Lower lobe of right lung (tissue), 2 donors: ENCODE results near the gene MICU2. TPM values are rescaled to one million over a fixed set of nuclear protein-coding genes. Genes with fewer than 3 reads are reported as not detected.

Source experiments
- ATAC-seq, 2 donors: fragments of 200-7000 bp; cut with Tn5 transposase; one replicate each; pipeline ENCODE4 v1.9.1; 2020 to 2022; ENCODE audit warnings: mild to moderate bottlenecking in 2 of 2, moderate library complexity in 2 of 2
- DNase-seq: peaks from one replicate; pipeline ENCODE4 v3.0.0-alpha.2; 2020
- H3K27ac ChIP-seq: fragments of 200-600 bp; one replicate; pipeline ENCODE4 v1.8.0; 2022
- H3K27me3 ChIP-seq: fragments of 200-600 bp; one replicate; pipeline ENCODE4 v1.8.0; 2022; ENCODE audit warnings: low read depth
- H3K36me3 ChIP-seq: fragments of 200-600 bp; one replicate; pipeline ENCODE4 v1.8.0; 2022; ENCODE audit warnings: mild to moderate bottlenecking
- H3K4me1 ChIP-seq: fragments of 200-600 bp; one replicate; pipeline ENCODE4 v1.8.0; 2022
- H3K4me3 ChIP-seq: fragments of 200-600 bp; one replicate; pipeline ENCODE4 v1.8.0; 2022; ENCODE audit warnings: mild to moderate bottlenecking
- H3K9me3 ChIP-seq: fragments of 200-600 bp; one replicate; pipeline ENCODE4 v1.8.0; 2022
- CTCF ChIP-seq: fragments of 200-600 bp; IDR thresholded peaks from one replicate; pipeline ENCODE4 v1.8.0; 2022; ENCODE audit warnings: antibody characterized with exemption, mild to moderate bottlenecking
- intact Hi-C: fragments of 100-400 bp; cut with DNase I; formaldehyde crosslinking; loops from one replicate; pipeline ENCODE4 v1.11.0; 2022
- total RNA-seq: library from RNA; stranded (reverse); fragmentation: NEBNext Ultra II Directional; extraction: Animal tissue kit (Norgen Biotek cat#: 25700); gene quantifications from one replicate; pipeline ENCODE4 v1.2.1, GENCODE V29; 2021
- donor health status: DM: no; HTN: yes; CAD: no; lungs with severe emphysema.

MICU2 gene
- total RNA-seq, 1 donor from 2014 or later: 34.8 TPM

- Histone ChIP-seq H3K27me3 (no peaks in the 10 kb centered on the region), H3K4me1 (no peaks in the 10 kb centered on the region), H3K27ac (no peak overlapping the region), H3K9me3 (no peaks in the 10 kb centered on the region), H3K36me3 (no peaks in the 10 kb centered on the region), H3K4me3 (no peak overlapping the region)
- intact Hi-C loops: no loop called here
- no peak for TF ChIP-seq CTCF
- no peak for DNase-seq
- ATAC-seq: no peak
Observed at GRCh38 chr13:21611385-21611784, 7.4 kb upstream of the MICU2 start.

- H3K9me3 ChIP-seq: no peaks in the 10 kb centered on the region
- no peak for TF ChIP-seq CTCF
- ATAC-seq: peak; percentile 9 to 15
- no peaks in the 10 kb centered on the region for H3K4me1 ChIP-seq
- intact Hi-C loops: no loop called here
- H3K27me3 ChIP-seq: no peaks in the 10 kb centered on the region
- no peaks in the 10 kb centered on the region for H3K36me3 ChIP-seq
- no peak overlapping the region for H3K27ac ChIP-seq
- H3K4me3 ChIP-seq: no peak overlapping the region
- DNase-seq: no peak
Observed at GRCh38 chr13:21610687-21611086, 6.7 kb upstream of the MICU2 start.

GRCh38 chr13:21608961-21609360 is 5.0 kb upstream of the MICU2 start:
- Histone ChIP-seq H3K27ac (no peak overlapping the region), H3K36me3 (no peaks in the 10 kb centered on the region), H3K4me1 (no peaks in the 10 kb centered on the region), H3K27me3 (no peaks in the 10 kb centered on the region), H3K4me3 (no peak overlapping the region), H3K9me3 (no peaks in the 10 kb centered on the region)
- intact Hi-C loops: no loop called here
- DNase-seq (no peak), ATAC-seq (no peak)
- TF ChIP-seq CTCF: no peak

GRCh38 chr13:21606796-21607195 is 2.8 kb upstream of the MICU2 start:
- H3K27ac ChIP-seq: no peak overlapping the region
- TF ChIP-seq CTCF: no peak
- no peak for DNase-seq
- peaks cover 9% of the 10 kb centered on the region for H3K4me1 ChIP-seq
- no peak for ATAC-seq
- no peak overlapping the region for H3K4me3 ChIP-seq
- no peaks in the 10 kb centered on the region for H3K36me3 ChIP-seq
- intact Hi-C loops: no loop called here
- no peaks in the 10 kb centered on the region for H3K9me3 ChIP-seq
- no peaks in the 10 kb centered on the region for H3K27me3 ChIP-seq

- intact Hi-C loops: no loop called here
- H3K9me3 ChIP-seq: no peaks in the 10 kb centered on the region
- DNase-seq: no peak
- ATAC-seq: no peak
- no peak overlapping the region for H3K4me3 ChIP-seq
- TF ChIP-seq CTCF: no peak
- peaks cover 9% of the 10 kb centered on the region for H3K4me1 ChIP-seq
- no peak overlapping the region for H3K27ac ChIP-seq
- H3K36me3 ChIP-seq: no peaks in the 10 kb centered on the region
- no peaks in the 10 kb centered on the region for H3K27me3 ChIP-seq
Observed at GRCh38 chr13:21606251-21606650, 2.3 kb upstream of the MICU2 start.

GRCh38 chr13:21596722-21597121 is 7.2 kb downstream of the MICU2 start:
- TF ChIP-seq CTCF: no peak
- DNase-seq: no peak
- Histone ChIP-seq H3K27ac (no peak overlapping the region), H3K27me3 (no peaks in the 10 kb centered on the region), H3K4me3 (no peak overlapping the region), H3K4me1 (peaks cover 13% of the 10 kb centered on the region), H3K36me3 (no peaks in the 10 kb centered on the region), H3K9me3 (no peaks in the 10 kb centered on the region)
- ATAC-seq: no peak
- intact Hi-C loops: no loop called here
